Renal cortical epithelial cell (primary cell): Measurements from ENCODE around the gene RRP12. TPM values are rescaled to one million over a fixed set of nuclear protein-coding genes. Genes with fewer than 3 reads are reported as not detected.

ENCODE experiments used
- DNase-seq: peaks from one replicate; pipeline ENCODE4 v3.0.0-alpha.2; 2011; ENCODE audit warnings: low read depth
- total RNA-seq: library from RNA; depleted of rRNA; stranded (reverse); fragments of >200 nt; gene quantifications from 2 replicates; pipeline ENCODE4 v1.2.3, GENCODE V29; 2014

The RRP12 gene
- total RNA-seq, 1 donor from 2014 or later = 29.2 TPM

DNA sequence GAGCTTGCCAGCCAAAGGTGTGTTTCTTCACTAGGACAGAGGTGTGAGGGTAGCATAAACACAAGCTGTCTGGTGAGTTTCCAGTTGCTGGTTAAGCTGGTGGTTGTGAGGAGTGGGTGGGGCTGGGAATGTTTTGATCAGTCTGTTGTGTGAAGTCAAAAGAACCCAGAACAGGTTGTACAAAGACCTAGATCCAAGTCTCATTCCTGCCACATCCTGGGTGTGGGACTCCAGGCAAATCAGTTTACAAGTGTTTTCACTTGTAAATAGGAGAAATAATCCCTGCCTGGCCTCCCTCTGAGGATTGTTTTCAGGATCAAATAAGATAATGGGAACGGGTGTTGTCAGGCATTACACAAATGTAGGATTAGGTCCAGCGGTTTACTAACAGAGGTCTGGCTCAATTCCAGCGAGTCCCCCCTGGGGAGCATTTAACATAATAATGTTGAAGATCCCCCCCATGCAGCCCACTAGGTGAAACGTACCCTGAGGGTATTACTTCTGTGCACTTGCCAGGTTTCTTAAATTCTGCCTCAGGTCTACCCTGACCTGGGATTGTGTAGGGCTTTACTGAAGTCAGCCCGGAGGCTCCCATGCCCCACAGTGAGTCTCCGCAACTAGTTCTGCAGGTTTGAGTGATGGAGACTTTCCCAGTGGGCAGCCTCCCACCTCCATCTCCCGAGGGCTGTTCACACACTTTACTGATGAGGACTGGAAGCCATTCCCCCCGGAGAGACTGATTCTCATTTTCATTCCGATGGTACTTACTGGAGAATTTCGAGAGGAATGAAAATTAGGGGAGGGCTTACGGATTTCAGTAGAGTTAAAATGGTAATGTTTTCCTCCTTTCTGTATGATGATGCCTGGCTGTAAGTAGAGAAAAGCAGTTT lies 64.0 kb downstream of the RRP12 start:
- peak; percentile 83 for DNase-seq

DNA sequence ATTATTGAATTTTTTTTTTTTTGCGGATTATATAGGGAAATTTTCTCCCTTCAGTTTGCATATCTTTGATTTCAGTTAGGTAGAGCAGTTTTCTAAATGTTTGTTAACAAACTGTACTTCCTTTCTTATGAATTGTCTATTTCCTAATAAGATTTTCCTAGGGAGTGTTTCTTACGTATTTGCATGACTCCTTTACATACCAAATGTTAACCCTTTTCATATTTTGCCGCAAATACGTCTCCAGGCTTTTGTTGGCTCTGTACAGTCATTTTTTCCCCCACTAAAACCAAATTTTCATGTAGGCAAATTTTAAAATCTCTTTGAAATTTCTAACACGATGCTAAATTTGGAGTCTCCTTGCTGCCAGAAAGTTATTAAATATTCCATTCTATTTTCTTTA lies 64.7 kb downstream of the RRP12 start:
- DNase-seq = no peak

DNA sequence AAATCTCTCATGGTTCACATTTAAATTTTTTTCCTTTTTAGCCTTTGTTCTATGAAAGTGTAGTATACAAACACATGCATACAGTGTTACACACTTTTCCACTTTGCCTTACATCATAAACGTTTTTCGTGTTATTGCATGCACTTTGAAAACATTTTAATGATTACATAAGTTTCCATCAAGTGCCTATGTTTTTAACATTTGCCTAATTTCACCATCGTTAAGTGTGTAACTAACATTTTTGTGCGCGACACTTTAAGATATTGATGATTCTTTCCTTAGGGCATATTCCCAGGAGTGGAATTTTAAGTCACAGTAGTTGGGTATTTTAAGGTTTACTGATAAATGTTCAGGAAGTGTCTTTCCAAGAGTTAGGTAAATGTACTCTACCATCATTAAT lies 65.1 kb downstream of the RRP12 start:
- DNase-seq = no peak

DNA sequence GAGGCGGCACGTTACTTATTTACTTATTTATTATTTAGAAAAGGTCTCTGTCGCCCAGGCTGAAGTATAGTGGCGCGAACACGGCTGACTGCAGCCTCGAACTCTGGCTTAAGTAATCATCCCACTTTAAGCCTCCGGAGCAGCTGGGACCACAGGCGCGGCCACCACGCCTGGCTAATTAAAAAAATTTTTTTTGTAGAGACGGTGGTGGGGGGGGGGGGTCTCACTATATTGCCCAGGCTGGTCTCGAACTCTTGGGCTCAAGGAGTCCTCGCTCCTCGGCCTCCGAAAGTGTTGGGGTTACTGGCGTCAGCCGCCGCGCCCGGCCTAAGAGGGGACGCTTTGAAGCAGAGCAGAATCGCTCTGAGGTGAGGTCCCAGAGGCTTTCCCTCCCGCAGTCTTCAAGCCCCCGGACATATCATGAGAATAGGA lies 65.9 kb downstream of the RRP12 start:
- DNase-seq = no peak

DNA sequence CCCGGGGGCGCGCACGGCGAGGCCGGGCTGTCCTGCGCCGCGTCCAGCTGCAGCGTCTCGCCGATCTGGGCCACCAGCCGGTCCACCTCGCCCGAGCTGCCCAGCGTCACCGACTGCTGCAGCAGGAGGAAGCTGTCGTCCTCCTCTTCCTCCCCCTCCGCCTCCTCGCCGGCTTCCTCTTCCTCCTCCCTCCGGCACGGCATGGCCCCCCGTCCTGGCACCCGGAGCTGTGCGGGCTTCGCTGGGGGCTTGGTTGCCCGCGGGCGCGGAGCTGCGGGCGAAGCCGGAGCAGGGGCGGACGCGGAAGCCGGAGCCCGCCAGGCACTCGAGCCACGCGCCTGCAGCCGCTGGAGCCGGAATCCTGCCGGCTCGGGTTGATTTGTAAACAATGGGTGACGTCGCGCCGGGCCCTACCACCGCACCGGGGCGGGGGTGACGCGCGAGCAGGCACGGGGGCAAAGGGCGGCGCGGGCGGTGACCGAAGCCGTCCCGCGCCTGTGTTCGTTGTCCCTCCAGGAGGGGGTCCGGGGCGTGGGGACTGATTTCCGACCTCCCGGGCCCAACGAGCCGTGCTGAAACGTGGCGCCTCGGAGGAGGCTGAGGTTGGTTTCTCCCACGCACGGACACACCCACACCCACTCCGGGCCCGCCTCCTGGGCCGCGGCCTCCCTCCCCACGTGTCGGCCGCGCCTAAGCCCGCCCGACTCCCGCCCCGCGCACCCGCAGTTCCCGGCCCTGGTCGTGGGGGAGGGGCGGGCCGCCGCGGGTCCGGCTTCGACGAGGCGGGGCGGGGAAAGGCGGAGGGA lies 66.6 kb downstream of the RRP12 start, which contains the start of gene FRAT2:
Gene FRAT2 (minus strand): TSS at position 360 of the 806 bp plus-strand sequence. CDS start 157 bp downstream, at position 203.
- peak; percentile 62 for DNase-seq

DNA sequence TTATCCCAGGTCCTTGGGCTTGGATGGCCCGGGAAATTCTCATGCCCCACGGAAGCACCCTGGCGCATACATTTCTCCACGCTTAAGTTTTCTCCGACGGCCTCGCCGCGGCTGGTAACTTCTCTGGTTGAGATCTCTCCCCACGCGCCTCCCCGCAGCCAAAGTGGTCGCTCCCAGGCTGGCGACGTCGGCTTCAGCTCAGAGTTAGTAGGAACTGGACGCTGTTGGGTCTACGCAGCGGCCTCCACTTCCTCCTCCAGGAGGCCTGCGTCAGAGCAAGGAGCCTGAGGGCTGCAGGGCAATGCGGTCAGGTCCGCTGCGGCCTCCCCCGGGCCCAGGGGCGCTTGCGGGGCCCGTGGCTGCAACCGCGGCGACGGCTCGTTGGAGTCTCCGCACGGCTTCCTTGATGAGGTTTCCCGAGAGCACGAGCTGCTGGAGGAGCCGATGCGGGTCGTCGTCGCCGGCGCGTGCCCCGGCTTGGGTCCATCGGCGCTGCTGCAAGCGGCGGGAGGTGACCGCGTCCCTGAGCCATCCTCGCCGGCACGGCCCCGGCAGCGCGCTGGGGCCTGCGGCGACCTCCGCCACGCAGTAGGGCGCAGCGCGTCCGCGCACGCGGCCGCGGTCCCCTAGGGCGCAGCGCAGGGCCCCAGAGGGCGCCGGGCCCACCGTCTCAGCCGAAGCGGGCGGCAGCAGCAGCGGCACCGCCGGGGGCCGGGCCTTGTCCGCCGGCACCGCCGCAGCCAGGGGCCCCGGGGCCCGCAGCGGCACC lies 67.4 kb downstream of the RRP12 start:
- DNase-seq = peak; percentile 18

DNA sequence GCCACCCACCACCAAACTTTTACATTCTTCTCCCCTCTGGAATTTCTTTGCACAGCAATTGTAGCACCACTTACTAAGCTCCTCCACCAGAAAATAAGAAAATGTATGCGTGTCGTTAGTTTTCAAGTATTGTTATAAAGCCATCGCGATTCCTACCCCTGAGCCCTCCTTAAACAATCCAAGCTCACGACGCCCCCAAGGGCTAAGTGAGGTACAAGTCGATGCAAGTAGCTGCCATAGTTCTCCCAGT lies 67.9 kb downstream of the RRP12 start:
- DNase-seq = peak; percentile 41

DNA sequence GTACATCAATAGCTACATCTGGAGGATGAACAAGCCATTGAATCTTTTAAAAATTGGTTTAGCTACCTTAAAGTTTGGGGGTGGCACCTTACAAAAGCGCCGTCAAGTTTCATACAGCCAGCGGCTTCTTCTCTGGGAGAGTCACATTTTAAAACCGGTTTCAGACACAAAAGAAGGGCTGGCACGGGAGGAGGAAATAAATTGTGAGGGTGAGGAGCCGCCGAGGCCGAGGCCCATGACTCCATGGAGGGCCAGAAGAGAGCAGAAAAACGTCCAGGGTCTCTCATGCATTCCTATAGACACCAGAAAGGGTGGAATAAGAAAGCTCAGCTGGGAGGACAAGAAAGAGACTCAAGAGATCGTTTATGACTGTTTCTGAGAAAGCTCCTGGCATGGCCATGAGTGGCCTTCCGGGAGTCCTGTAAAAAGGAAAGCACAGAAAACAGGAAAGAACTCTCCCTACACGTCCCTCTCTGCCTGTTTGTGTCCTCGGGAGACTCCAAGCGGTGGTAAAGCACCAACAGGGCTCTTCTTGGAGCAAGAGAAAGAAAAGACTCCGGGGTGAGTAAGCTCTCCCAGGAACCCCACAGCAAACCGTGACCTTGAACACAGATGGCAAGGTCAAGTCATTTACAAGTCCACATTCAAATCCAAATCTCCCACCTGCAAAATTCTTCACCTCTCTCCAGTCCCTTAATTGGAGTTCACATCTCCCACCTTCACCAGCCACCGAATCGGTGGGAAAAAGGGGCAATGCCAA lies 68.4 kb downstream of the RRP12 start:
- peak; percentile 88 for DNase-seq

DNA sequence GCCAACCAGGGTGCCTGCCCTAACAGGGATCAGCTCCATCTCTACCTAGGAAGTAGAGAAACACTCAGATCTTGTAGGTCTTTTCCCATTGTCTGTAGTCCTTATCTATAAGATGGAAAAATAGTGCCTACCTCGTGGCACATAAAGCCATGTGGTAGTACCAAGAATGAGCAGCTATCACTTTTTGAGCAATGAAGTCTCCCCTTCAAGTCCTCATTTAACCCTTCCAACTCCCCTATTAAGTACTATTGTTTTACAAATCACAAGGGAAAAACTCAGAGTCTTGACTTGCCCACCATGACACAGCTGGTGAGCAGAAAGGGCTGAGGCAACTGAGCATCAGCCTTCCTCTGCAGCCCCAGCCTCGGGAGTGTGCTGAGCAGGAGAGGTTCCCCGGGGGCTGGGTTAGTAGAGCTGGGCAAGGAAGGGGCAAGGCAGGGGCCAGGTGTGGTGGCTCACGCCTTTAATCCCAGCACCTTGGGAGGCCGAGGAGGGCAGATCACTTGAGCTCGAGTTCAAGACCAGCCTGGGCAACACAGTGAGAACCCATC lies 69.9 kb downstream of the RRP12 start:
- no peak for DNase-seq

DNA sequence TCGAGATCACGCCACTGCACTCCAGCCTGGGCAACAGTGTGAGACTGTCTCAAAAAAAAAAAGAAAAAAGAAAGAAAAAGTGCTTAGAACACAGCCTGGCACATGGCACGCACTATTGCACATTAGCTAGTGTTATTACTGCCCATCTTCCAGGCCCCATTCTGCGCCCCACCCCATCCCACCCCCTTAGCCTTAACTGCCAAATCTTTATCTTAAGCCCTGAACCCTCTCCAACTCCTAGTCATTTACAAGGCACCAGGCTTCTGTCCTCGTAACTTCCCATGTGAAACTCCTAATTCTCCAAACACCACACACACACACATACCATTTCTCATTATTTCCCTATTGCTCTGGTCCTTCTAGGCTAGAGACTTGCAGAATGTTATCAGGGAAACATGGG lies 71.4 kb downstream of the RRP12 start:
- no peak for DNase-seq

DNA sequence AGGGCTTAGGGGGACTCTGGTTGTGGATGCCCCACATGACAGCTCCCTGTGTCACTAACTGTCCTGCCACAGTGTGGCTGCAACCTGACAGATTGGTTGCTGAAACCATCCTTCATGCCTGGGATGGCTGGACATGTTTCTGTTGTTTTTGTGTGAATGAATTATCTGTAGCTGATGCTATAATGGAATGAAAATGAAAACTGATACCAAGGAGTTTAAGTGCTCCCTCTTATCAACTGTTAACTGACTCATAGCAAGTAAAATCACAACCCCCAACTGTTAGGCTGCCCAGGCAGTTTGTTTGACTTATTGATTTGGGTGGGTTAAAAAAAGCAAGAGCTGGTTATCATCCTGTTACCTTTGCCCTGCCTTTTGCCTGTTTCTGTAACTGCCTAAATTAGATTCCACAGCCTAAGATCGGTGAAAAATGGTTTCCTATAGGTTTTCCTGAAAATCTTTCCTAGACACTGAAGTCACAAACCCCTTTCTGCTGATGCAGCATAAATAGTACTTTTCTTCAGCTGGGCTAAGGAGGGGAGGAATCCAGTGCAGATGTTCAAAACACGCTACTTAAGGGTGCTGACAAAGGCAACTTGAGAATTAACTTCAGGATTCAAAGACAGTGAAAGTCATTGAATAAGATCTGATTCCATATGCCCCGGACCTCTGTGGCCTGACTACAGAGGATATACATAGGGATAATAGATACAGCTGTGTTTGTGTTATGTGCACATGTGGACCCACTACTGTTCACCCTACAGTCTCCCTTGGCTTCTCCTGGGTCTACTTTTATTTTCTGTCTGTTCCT lies 72.3 kb downstream of the RRP12 start:
- DNase-seq = no peak

DNA sequence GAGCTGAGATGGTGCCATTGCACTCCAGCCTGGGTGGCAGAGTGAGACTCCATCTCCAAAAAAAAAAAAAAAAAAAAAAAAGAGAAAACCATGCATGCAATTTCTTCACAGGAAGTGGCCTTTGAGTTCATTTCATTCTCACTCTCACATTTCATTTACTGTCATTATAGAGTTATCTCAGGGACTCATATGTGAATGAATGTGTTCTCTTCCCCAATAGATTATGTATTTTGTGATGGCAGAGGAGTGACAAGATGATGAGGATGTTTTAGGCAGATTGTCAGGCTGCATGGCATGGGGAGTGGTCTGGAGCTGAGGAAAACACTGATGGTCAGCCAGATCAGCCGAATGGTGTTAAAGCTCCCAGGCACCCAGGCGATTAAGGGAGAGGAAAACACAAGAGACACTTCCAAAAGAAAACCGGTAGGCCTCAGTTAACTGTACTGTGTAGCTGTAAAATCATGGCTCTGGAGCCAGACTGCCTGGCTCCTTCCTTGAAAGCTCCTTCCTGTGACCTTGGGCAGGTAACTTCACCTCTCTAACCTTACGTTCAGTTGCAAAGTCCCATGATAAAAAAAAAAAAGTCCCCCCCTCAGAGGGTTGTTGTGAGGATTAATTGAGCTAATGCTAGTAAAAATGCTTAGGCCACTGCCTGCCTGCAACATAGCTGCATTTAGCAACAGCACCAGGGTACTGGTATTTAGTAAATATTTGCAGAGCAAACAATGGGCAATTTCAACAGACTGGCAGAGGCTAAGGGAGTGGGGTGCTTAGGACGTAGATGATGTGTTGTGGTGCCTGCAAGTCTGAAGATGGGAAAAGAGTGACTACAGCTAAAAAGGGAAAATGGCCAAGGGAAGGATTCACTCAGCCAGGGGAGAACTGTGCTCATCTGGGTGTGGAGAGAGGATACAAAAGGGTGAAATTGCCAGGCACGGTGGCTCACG lies 73.5 kb downstream of the RRP12 start:
- DNase-seq = no peak

DNA sequence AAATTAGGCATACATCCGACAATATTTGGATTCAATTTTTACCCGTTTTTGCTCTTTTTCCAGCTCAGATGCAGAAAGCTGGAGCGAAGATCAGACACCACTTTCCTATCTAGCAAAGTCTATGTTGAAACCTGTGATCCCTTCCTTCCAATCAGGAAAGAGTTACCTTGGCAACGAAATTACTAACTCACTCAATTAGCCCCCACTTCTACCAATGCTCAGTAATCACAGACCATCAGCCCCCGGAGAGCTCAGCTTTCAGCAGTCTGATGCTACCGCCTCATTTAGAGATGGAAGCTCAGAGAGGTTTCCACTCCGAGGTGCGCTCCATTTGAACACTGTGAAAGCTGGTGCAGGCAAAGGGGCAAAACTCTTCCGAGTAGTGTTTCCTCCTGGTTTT lies 75.4 kb downstream of the RRP12 start:
- DNase-seq = no peak

DNA sequence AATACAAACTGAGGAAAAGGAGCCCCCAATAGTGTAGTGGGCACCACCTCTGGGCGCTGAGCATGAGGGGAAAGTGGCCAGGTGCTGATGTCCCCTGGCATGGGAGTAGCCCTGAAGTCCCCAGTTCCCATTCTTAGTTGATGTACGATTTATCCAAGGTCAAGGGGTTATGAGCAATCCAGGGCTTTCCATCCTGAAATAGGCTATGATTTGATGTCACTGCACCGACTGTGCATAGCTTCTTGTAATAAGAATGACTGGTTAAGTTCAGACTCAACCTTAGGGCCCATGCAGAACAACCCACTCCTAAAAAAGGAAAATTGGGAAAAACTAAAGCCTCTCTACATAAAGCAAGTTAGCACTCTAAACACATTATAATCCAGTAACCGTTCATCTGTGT lies 77.6 kb downstream of the RRP12 start:
- DNase-seq = no peak

DNA sequence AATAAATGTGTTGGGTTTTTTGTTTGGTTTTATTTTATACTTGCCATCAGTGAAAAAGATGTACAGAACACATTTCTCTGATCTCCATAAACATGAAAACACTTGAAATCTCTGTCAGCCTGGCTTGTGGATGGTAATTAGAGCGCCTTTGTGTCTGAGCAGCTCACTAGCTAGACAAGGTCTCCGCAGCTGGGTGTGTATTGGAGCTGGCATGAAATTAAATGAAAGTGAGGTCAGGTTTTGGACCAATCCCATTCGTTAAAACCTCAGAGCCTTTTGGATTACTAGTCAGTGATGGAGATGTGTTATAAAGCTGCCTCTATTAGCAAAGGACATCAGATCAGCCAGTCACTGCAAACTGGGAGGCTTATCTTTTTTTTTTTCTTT lies 79.3 kb downstream of the RRP12 start:
- no peak for DNase-seq

DNA sequence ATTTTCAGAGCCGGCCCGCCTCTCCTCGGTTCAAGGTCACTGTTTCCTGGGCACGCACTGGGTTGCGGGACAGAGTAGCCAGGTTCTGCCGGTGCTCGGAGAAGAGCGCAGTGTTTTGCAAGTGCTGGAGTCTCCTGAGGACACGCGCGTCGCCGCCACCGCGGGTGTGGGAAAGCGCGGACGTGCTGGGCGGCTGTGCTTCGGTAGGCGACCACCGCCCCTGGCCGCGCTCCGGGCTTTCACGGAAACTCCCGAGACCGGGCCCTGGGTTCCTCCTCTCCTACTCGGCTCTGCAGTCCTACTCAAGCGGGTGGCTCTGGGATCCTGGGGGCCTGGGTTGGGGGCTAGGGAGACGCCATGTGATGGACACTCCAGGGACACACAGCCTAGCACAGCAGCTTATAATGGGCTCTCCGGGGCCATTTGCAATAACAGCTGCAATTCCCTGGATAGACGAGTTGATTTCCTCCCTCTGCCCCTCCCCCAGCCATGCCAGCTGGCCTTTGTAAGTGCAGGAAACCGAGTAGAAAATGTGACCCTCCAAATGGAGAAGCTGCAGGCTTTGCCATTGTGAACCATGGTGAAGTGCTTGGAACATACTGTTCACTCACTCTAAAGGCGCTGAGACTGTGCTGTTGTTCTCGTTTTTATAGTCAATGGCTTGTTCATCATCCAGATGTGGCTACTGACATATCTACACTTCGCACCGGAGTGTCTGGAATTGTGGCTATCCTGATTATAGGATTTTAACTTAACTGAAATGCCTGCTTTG lies 79.9 kb downstream of the RRP12 start:
- DNase-seq = no peak

DNA sequence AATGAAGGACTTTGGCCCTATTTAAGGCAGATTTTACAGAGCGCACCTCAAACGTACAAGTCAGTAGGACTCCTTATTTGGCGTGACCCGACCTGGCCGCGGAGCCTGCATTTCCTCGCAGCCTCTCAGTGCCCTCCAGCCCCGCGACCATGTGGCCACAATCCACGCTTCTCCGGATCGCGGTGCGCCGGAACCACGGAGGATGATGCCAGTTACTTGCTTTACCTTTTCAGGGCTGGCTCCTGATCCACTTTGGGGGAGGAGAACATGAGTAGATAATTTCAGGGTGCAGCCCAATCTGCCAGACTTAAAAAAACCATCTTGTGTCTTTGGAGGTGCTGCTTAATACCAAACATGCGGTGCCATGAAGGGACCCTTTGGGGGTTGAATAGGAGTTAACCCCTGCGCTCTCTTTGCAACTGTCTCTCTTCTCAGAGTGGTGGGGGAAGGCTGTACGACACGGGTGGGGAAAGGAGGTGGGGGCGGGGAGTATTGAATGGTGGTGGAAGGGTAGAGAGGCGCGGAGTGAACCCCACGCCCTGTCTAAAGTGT lies 80.6 kb downstream of the RRP12 start:
- DNase-seq = no peak
